Panc1 (cell line): ENCODE measurements around the gene IL31RA.

Source experiments
- POLR2AphosphoS5 ChIP-seq: IDR thresholded peaks from 2 replicates; pipeline ENCODE4 v1.6.1; 2012; ENCODE audit warnings: mild to moderate bottlenecking, low read depth, low read length, moderate library complexity
- REST ChIP-seq, 2 experiments: IDR thresholded peaks; 2 replicates each; pipeline ENCODE4 v1.6.1; 2011 to 2012; ENCODE audit warnings: low read depth in 2 of 2, control low read depth in 1 of 2, low read length in 1 of 2, mild to moderate bottlenecking in 1 of 2, moderate library complexity in 1 of 2; ENCODE audit not compliant: insufficient read depth in 1 of 2
- SIN3A ChIP-seq: IDR thresholded peaks from 2 replicates; pipeline ENCODE4 v1.6.1; 2012; ENCODE audit warnings: low read depth, mild to moderate bottlenecking, low read length, moderate library complexity, borderline replicate concordance; ENCODE audit not compliant: insufficient read depth
- TCF7L2 ChIP-seq: IDR thresholded peaks from 2 replicates; pipeline ENCODE4 v1.6.1; 2011; ENCODE audit warnings: mild to moderate bottlenecking, low read depth, low read length, inconsistent platforms
- TF ChIP-seq, protein P1 (sequence below): fragments of 450-650 bp; IDR thresholded peaks from 2 replicates; pipeline ENCODE4 v1.5.1; 2017; ENCODE audit warnings: mild to moderate bottlenecking

DNA sequence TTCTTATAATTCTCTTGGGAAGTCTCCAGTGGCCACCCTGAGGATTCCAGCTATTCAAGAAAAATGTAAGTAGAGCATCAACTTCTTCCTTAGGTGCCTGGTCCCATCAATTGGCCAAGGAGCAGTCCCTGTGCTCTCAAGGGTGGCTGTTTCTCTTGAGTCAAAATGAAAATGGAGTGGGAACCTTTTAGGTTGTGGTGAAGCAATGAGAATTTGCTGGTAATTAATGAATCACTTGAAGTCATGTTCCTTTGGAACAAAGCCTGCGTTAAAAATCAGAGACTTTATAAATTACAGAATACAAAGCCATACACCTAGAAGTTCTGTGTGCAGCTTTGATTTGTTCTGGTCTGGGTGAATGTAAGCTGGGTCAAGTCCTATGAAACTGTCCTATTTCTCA lies 48.9 kb downstream of the IL31RA start:
- TF ChIP-seq, protein P1, sequence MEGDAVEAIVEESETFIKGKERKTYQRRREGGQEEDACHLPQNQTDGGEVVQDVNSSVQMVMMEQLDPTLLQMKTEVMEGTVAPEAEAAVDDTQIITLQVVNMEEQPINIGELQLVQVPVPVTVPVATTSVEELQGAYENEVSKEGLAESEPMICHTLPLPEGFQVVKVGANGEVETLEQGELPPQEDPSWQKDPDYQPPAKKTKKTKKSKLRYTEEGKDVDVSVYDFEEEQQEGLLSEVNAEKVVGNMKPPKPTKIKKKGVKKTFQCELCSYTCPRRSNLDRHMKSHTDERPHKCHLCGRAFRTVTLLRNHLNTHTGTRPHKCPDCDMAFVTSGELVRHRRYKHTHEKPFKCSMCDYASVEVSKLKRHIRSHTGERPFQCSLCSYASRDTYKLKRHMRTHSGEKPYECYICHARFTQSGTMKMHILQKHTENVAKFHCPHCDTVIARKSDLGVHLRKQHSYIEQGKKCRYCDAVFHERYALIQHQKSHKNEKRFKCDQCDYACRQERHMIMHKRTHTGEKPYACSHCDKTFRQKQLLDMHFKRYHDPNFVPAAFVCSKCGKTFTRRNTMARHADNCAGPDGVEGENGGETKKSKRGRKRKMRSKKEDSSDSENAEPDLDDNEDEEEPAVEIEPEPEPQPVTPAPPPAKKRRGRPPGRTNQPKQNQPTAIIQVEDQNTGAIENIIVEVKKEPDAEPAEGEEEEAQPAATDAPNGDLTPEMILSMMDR, result no peak
- TF ChIP-seq SIN3A, result no peak
- TF ChIP-seq POLR2AphosphoS5, result no peak
- no peak for TF ChIP-seq TCF7L2
- no peak for TF ChIP-seq REST (IDR thresholded peaks at IDR 0.05; ENCODE audit: insufficient read depth in 1 of 2, low read depth in 2 of 2, low read length in 1 of 2)
